ENCODE data around the gene ATP2B2.

The ATP2B2 gene

DNA sequence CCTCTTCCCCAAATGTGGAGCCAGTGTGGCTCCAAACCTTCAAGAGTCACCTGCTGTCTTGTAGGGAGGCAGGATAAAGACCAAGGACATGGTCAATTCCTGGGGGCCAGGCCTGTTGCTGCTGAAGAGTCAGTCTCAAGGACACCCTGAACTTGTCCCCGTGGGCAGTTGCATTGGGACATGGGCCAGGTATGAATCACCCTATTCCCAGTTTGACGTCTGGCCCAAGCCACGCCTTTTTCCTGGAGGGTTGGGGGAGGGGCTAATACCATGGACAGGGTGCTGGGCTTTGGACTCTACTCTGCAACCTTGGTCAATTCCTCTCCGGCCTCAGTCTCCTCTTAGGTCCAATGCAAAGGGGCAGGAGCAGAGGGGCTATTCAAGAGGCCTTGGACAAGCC lies 10.4 kb downstream of the ATP2B2 start:
- Histone ChIP-seq H3K4me3 (ENCODE audit: low read length in 2 of 2) (no peak overlapping the region), H3K9me3 (ENCODE audit: control insufficient read depth in 2 of 2, low read length in 2 of 2) (no peaks in the 10 kb centered on the region), H3K36me3 (ENCODE audit: control insufficient read depth in 2 of 2, insufficient read depth in 2 of 2, low read length in 2 of 2) (no peaks in the 10 kb centered on the region), H3K27me3 (ENCODE audit: control insufficient read depth in 1 of 2, insufficient read depth in 2 of 2, low read length in 2 of 2) (peaks cover 0 to 5% of the 10 kb centered on the region in 2 donors), H3K27ac (ENCODE audit: low read length) (no peak overlapping the region), H3K9ac (ENCODE audit: low read length in 2 of 2) (no peak overlapping the region), H3K4me1 (ENCODE audit: control insufficient read depth, insufficient read depth, low read length) (no peaks in the 10 kb centered on the region)

DNA sequence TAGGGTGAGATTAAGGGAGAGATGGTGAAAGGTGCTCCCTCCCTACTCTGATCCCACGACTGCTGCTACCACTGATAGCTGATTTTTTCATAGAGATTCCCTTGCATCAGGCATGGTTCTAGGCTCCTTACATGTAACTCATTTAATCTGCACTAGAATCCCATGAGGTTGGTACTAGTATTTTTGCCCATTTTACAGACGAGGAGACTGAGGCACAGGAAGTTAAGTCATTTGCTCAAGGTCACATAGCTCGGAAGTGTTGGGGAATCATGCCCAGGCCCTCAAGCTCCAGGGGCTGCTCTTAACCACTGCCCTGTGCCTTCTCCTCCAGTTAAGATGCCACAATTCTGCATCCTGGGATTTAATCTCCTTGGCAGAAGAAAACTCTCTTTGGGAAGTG lies 11.2 kb downstream of the ATP2B2 start:
- Histone ChIP-seq H3K27me3 (ENCODE audit: control insufficient read depth in 1 of 2, insufficient read depth in 2 of 2, low read length in 2 of 2) (peaks cover 0 to 5% of the 10 kb centered on the region in 2 donors), H3K4me3 (ENCODE audit: low read length in 2 of 2) (no peak overlapping the region), H3K27ac (ENCODE audit: low read length) (no peak overlapping the region)

DNA sequence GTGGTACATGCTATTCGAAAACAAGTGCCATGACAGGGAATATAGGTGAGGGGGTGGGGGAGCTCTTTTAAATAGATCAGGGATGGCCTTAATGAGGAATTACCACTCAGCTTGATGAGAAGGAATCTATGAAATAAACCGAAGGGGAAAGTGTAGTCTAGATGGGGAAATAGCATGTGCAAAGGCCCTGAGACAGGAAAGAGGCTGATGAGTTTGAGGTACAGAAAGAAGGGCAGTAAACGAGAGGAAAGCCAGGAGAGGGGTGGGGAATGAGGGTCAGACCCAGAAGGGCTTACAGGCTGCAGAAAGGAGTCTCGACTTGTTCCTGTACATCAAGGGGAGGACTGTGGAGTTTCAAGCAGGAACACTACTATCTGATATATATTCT lies 12.2 kb downstream of the ATP2B2 start:
- H3K36me3 ChIP-seq (ENCODE audit: control insufficient read depth in 2 of 2, insufficient read depth in 2 of 2, low read length in 2 of 2): no peaks in the 10 kb centered on the region

More for the DNA sequence above, 11.2 kb downstream of the ATP2B2 start:
- Histone ChIP-seq H3K9ac (ENCODE audit: low read length in 2 of 2) (no peak overlapping the region), H3K9me3 (ENCODE audit: control insufficient read depth in 2 of 2, low read length in 2 of 2) (no peaks in the 10 kb centered on the region), H3K36me3 (ENCODE audit: control insufficient read depth in 2 of 2, insufficient read depth in 2 of 2, low read length in 2 of 2) (no peaks in the 10 kb centered on the region), H3K4me1 (ENCODE audit: control insufficient read depth, insufficient read depth, low read length) (no peaks in the 10 kb centered on the region)

DNA sequence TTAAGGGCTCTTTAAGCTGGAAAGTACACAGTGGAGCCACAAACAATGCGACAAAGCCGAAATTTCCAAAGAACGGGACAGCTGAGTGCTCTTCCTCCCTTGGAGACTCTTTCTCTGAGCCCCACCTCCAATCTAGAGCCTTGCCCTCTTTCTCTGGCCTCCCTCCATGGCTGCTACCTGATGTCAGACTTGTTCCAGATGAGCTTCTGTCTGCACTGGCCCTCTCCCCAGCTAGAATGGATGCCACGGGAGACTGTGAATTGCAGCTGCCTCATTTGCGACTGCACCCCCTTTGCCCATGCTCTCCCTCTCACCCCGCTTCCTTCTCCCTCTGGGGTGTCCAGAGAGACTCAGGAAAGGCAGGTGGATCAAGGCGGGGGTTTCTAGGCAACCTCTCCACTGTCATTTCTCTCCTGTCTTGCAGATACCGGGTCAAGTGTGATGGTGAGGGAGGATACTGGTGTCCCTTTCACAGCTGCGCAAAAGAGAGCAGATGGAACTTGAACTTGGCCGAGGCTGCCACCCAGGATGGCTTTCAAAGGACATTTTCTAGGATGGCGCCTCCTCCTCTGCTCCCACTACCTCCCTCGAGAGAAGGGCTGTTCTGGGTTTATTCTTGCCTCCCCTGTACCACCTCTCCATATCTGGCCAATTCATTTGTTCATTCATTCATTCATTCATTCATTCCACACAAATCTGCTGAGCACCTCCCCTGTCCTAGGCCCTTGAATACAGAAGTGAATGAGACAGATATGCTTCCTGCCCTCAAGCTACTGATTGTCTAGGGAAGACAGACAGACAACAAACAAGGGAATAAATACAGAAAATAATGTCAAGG lies 12.8 kb downstream of the ATP2B2 start:
- no peaks in the 10 kb centered on the region for H3K9me3 ChIP-seq (ENCODE audit: control insufficient read depth in 2 of 2, low read length in 2 of 2)
- peaks cover 0 to under 1% of the 10 kb centered on the region in 2 donors for H3K27me3 ChIP-seq (ENCODE audit: control insufficient read depth in 1 of 2, insufficient read depth in 2 of 2, low read length in 2 of 2)
- H3K36me3 ChIP-seq (ENCODE audit: control insufficient read depth in 2 of 2, insufficient read depth in 2 of 2, low read length in 2 of 2): no peaks in the 10 kb centered on the region
- no peak overlapping the region for H3K27ac ChIP-seq (ENCODE audit: low read length)
- no peak overlapping the region for H3K9ac ChIP-seq (ENCODE audit: low read length in 2 of 2)
- no peaks in the 10 kb centered on the region for H3K4me1 ChIP-seq (ENCODE audit: control insufficient read depth, insufficient read depth, low read length)
- H3K4me3 ChIP-seq (ENCODE audit: low read length in 2 of 2): no peak overlapping the region

More for the DNA sequence above, 12.2 kb downstream of the ATP2B2 start:
- H3K9ac ChIP-seq (ENCODE audit: low read length in 2 of 2): no peak overlapping the region
- H3K4me1 ChIP-seq (ENCODE audit: control insufficient read depth, insufficient read depth, low read length): no peaks in the 10 kb centered on the region
- H3K27me3 ChIP-seq (ENCODE audit: control insufficient read depth in 1 of 2, insufficient read depth in 2 of 2, low read length in 2 of 2): peaks cover 0 to 5% of the 10 kb centered on the region in 2 donors
- H3K4me3 ChIP-seq (ENCODE audit: low read length in 2 of 2): no peak overlapping the region
- no peaks in the 10 kb centered on the region for H3K9me3 ChIP-seq (ENCODE audit: control insufficient read depth in 2 of 2, low read length in 2 of 2)
- H3K27ac ChIP-seq (ENCODE audit: low read length): no peak overlapping the region

DNA sequence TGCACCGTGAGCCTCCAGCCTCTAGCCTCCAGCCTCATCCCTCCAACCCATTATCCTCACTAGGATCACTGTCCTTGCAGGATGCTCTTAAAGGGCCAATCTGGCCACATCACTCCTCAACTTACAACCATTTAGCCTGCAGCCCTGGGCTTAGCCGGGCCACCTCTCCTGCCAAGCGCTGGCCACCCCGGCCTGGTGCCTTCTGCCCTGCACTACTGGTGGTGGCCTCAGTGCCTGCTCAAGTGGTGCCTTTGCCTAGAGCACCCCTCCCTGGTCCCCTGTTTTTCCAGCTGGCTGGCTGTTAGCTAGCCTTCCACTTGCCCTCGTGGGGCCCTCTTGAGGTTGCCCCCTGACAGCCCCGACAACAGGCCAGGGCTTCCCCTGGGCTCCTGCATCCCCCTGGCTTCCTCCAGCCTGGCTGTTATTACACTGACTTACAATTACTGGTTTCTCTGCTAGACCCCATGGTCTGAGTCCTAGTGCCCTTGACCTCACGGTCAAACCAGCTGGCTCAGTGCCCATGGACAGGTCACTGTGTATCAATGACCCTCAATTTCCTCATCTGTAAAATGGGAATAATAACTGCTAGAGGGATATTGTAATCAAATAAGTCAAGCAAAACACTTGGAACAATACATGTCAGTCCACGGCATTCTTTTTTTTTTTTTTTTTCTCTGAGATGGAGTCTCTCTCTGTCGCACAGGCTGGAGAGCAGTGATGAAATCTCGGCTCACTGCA lies 15.5 kb downstream of the ATP2B2 start:
- Histone ChIP-seq H3K9me3 (ENCODE audit: control insufficient read depth in 2 of 2, low read length in 2 of 2) (no peaks in the 10 kb centered on the region), H3K4me1 (ENCODE audit: control insufficient read depth, insufficient read depth, low read length) (no peaks in the 10 kb centered on the region), H3K36me3 (ENCODE audit: control insufficient read depth in 2 of 2, insufficient read depth in 2 of 2, low read length in 2 of 2) (no peaks in the 10 kb centered on the region), H3K27me3 (ENCODE audit: control insufficient read depth in 1 of 2, insufficient read depth in 2 of 2, low read length in 2 of 2) (no peaks in the 10 kb centered on the region), H3K4me3 (ENCODE audit: low read length in 2 of 2) (no peak overlapping the region), H3K9ac (ENCODE audit: low read length in 2 of 2) (no peak overlapping the region), H3K27ac (ENCODE audit: low read length) (no peak overlapping the region)

DNA sequence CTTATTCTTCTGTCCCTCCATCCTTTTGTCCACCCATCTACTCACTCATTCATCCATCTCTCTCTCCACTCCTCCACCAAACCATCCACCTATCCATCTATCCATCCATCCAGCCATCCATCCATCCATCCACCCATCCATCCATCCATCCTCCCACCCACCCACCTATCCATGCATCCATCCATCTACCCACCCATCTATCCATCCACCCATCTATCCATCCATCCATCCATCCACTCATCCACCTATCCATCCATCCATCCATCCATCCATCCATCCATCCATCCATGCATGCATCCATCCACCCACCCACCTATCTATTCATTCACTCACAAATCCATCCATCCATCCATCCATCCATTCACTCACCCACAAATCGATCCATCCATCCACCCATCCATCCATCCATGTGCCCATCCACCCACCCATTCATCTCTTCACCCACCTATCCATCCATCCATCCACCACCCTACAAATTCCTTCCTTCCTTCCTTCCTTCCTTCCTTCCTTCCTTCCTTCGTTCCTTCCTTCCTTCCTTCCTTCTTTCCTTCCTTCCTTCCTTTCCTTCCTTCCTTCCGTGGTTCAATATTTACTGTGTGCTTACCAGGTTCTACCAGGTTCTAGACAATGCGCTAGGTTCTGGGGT lies 17.3 kb downstream of the ATP2B2 start:
- H3K9me3 ChIP-seq (ENCODE audit: control insufficient read depth in 2 of 2, low read length in 2 of 2): no peaks in the 10 kb centered on the region

DNA sequence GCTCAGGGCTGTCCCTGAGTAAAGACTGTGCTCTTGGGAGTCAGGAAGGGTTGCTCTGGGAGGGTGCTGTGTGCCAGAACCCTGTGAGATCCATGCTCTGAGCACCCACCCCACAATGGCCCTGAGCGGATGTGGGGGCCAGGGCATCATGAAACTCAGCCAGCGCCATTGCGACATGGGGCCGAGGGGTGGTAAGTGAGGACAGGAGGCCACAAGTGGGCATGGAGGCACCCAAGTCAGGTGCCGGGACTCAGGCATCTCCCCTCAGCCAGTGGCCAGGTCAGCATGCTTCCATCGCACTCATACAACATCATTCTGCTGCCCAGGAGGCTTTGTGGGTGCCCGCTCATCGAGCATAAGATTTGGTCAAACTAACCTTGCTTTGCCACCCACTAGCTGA lies 19.6 kb downstream of the ATP2B2 start:
- Histone ChIP-seq H3K9me3 (ENCODE audit: control insufficient read depth in 2 of 2, low read length in 2 of 2) (no peaks in the 10 kb centered on the region), H3K36me3 (ENCODE audit: control insufficient read depth in 2 of 2, insufficient read depth in 2 of 2, low read length in 2 of 2) (no peaks in the 10 kb centered on the region), H3K27me3 (ENCODE audit: control insufficient read depth in 1 of 2, insufficient read depth in 2 of 2, low read length in 2 of 2) (peaks cover 0 to 2% of the 10 kb centered on the region in 2 donors), H3K4me3 (ENCODE audit: low read length in 2 of 2) (no peak overlapping the region), H3K9ac (ENCODE audit: low read length in 2 of 2) (no peak overlapping the region), H3K4me1 (ENCODE audit: control insufficient read depth, insufficient read depth, low read length) (no peaks in the 10 kb centered on the region), H3K27ac (ENCODE audit: low read length) (no peak overlapping the region)

More for the DNA sequence above, 17.3 kb downstream of the ATP2B2 start:
- H3K4me3 ChIP-seq (ENCODE audit: low read length in 2 of 2): no peak overlapping the region
- H3K9ac ChIP-seq (ENCODE audit: low read length in 2 of 2): no peak overlapping the region
- no peak overlapping the region for H3K27ac ChIP-seq (ENCODE audit: low read length)
- no peaks in the 10 kb centered on the region for H3K36me3 ChIP-seq (ENCODE audit: control insufficient read depth in 2 of 2, insufficient read depth in 2 of 2, low read length in 2 of 2)
- peaks cover 0 to 2% of the 10 kb centered on the region in 2 donors for H3K27me3 ChIP-seq (ENCODE audit: control insufficient read depth in 1 of 2, insufficient read depth in 2 of 2, low read length in 2 of 2)
- H3K4me1 ChIP-seq (ENCODE audit: control insufficient read depth, insufficient read depth, low read length): no peaks in the 10 kb centered on the region

DNA sequence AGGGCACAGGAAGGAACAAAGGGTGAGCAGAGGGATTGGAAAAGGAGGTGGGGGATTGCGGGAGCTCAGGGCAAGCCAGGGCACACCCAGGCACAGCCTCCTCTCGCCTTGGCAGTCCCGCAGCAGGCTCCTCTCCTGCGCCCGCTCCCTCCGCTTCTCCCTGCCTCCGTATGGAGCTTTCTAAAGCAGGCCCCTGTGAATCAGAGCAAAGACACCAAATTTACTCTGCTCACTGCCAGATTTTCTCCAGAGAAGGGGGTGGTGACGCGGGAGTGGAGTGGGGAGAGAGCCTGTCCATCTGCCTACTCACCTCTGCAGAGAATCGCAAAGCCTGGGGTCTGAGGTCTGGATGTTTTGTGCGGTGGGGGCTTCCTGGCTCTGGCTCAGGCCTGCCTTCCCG lies 20.0 kb downstream of the ATP2B2 start:
- H3K27ac ChIP-seq (ENCODE audit: low read length): no peak overlapping the region
- H3K4me3 ChIP-seq (ENCODE audit: low read length in 2 of 2): no peak overlapping the region
- no peaks in the 10 kb centered on the region for H3K36me3 ChIP-seq (ENCODE audit: control insufficient read depth in 2 of 2, insufficient read depth in 2 of 2, low read length in 2 of 2)
- no peaks in the 10 kb centered on the region for H3K4me1 ChIP-seq (ENCODE audit: control insufficient read depth, insufficient read depth, low read length)
- H3K9me3 ChIP-seq (ENCODE audit: control insufficient read depth in 2 of 2, low read length in 2 of 2): peaks cover 0 to 2% of the 10 kb centered on the region in 2 donors
- no peak overlapping the region for H3K9ac ChIP-seq (ENCODE audit: low read length in 2 of 2)
- H3K27me3 ChIP-seq (ENCODE audit: control insufficient read depth in 1 of 2, insufficient read depth in 2 of 2, low read length in 2 of 2): peaks cover 0 to 2% of the 10 kb centered on the region in 2 donors

DNA sequence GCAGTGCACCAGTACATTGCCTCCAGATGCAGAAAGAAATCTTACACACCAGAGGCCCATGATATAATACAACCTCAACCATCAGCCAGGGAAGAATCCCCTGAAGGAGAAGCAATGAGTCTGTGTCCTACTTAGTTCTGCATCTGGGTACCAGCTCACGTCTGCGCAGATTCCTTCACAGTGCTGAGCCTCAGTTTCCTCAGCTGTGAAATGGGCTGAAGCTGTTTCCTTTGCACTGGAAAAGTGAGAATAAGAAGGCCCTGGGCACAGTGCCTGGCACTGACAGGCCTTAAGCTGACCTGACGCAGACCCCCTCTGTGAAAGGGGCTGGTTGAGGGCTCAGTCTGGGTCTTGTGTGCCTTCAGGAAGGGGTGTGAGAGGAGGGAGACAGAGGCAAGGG lies 20.7 kb downstream of the ATP2B2 start:
- Histone ChIP-seq H3K36me3 (ENCODE audit: control insufficient read depth in 2 of 2, insufficient read depth in 2 of 2, low read length in 2 of 2) (no peaks in the 10 kb centered on the region), H3K9ac (ENCODE audit: low read length in 2 of 2) (no peak overlapping the region)

DNA sequence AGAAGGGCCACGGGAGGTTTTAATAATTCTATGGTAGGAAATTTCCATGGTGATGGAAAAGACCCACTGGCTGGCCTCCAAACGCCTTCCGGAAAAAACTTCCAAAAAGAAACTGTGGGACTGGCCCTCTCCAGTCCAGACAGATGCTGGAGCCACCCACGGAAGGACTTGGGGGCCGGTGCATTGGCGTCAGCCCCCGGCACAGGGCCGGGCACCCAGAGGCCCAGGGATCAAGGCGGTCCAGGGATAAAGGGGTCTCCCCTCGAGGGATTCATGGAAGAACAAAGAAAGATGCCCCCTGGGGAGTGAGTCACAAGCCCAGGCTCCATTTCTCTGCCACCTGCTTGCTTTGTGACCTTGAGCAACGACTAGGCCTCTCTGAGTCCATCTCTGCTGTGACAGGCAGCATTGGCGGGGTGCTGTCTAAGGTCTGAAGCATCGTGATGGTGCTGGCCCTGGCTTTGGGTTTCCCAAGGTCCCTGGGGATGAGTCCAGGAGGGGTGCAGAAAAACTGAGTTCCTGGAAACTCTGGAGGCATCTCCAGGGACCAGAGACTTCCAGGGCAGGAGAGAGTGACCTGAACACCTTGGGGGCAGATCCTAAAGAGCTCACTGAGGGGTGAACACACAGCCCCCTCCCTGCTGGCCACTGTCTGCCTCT lies 21.6 kb downstream of the ATP2B2 start:
- Histone ChIP-seq H3K9me3 (ENCODE audit: control insufficient read depth in 2 of 2, low read length in 2 of 2) (peaks cover 0 to 2% of the 10 kb centered on the region in 2 donors), H3K27me3 (ENCODE audit: control insufficient read depth in 1 of 2, insufficient read depth in 2 of 2, low read length in 2 of 2) (peaks cover 0 to 2% of the 10 kb centered on the region in 2 donors)

More for the DNA sequence above, 20.7 kb downstream of the ATP2B2 start:
- Histone ChIP-seq H3K27me3 (ENCODE audit: control insufficient read depth in 1 of 2, insufficient read depth in 2 of 2, low read length in 2 of 2) (peaks cover 0 to 2% of the 10 kb centered on the region in 2 donors), H3K9me3 (ENCODE audit: control insufficient read depth in 2 of 2, low read length in 2 of 2) (peaks cover 0 to 2% of the 10 kb centered on the region in 2 donors), H3K27ac (ENCODE audit: low read length) (no peak overlapping the region), H3K4me3 (ENCODE audit: low read length in 2 of 2) (no peak overlapping the region), H3K4me1 (ENCODE audit: control insufficient read depth, insufficient read depth, low read length) (no peaks in the 10 kb centered on the region)

More for the DNA sequence above, 21.6 kb downstream of the ATP2B2 start:
- no peak overlapping the region for H3K9ac ChIP-seq (ENCODE audit: low read length in 2 of 2)
- no peak overlapping the region for H3K4me3 ChIP-seq (ENCODE audit: low read length in 2 of 2)
- H3K36me3 ChIP-seq (ENCODE audit: control insufficient read depth in 2 of 2, insufficient read depth in 2 of 2, low read length in 2 of 2): no peaks in the 10 kb centered on the region
- H3K27ac ChIP-seq (ENCODE audit: low read length): no peak overlapping the region
- no peaks in the 10 kb centered on the region for H3K4me1 ChIP-seq (ENCODE audit: control insufficient read depth, insufficient read depth, low read length)
